CD8-positive, alpha-beta memory T cell (primary cell): ENCODE data around the gene GLIPR2. TPM values are rescaled to one million over a fixed set of nuclear protein-coding genes. Genes with fewer than 3 reads are reported as not detected.

Experiments
- CTCF ChIA-PET: fragments of 350-600 bp; sonication (Branson Sonifier 250); formaldehyde crosslinking; loops from one replicate; lab custom pipeline; 2021; ENCODE audit warnings: antibody characterized with exemption; lab: Charles Lee
- POLR2A ChIA-PET: fragments of 350-600 bp; sonication (Branson Sonifier 250); formaldehyde crosslinking; loops from one replicate; lab custom pipeline; 2021; ENCODE audit warnings: antibody characterized with exemption; lab: Charles Lee
- DNase-seq, 5 donors: peaks; one replicate each; pipeline versions ENCODE4 v3.0.0 to v3.0.0-alpha.2; 2020 to 2022; ENCODE audit warnings: mixed read lengths in 1 of 5
- H3K27ac ChIP-seq: one replicate; pipeline ENCODE4 v1.7.0; 2013; ENCODE audit warnings: low read depth, mild to moderate bottlenecking, low read length, moderate library complexity
- H3K27me3 ChIP-seq: 2 replicates; pipeline ENCODE4 v1.7.0; 2013; ENCODE audit warnings: low read length, mild to moderate bottlenecking; ENCODE audit not compliant: insufficient read depth, poor library complexity, severe bottlenecking
- H3K36me3 ChIP-seq: 2 replicates; pipeline ENCODE4 v1.7.0; 2013; ENCODE audit warnings: mild to moderate bottlenecking, low read length, moderate library complexity; ENCODE audit not compliant: insufficient read depth
- H3K4me1 ChIP-seq: 2 replicates; pipeline ENCODE4 v1.7.0; 2013; ENCODE audit warnings: mild to moderate bottlenecking, low read length, moderate library complexity; ENCODE audit not compliant: insufficient read depth
- H3K4me3 ChIP-seq: 2 replicates; pipeline ENCODE4 v1.7.0; 2013; ENCODE audit warnings: mild to moderate bottlenecking, low read length
- H3K9me3 ChIP-seq: 2 replicates; pipeline ENCODE4 v1.7.0; 2013; ENCODE audit warnings: mild to moderate bottlenecking, low read length
- H3K27ac Mint-ChIP-seq, 8 donors: one replicate each; pipeline ENCODE4 v1.8.0; 2020 to 2021; ENCODE audit warnings: mixed read lengths in 8 of 8, mild to moderate bottlenecking in 6 of 8, inconsistent platforms in 3 of 8, moderate library complexity in 3 of 8
- H3K27me3 Mint-ChIP-seq, 2 donors: one replicate each; pipeline ENCODE4 v1.8.0; 2020 to 2021; ENCODE audit warnings: mixed read lengths in 2 of 2, mild to moderate bottlenecking in 1 of 2, moderate library complexity in 1 of 2
- H3K36me3 Mint-ChIP-seq, 3 donors: one replicate each; pipeline ENCODE4 v1.8.0; 2020 to 2021; ENCODE audit warnings: mixed read lengths in 3 of 3, inconsistent platforms in 1 of 3, mild to moderate bottlenecking in 1 of 3
- H3K4me1 Mint-ChIP-seq, 3 donors: one replicate each; pipeline ENCODE4 v1.8.0; 2020 to 2021; ENCODE audit warnings: mixed read lengths in 3 of 3, inconsistent platforms in 1 of 3, mild to moderate bottlenecking in 1 of 3
- H3K4me3 Mint-ChIP-seq, 7 donors: one replicate each; pipeline ENCODE4 v1.8.0; 2020 to 2021; ENCODE audit warnings: mixed read lengths in 7 of 7, mild to moderate bottlenecking in 6 of 7, moderate library complexity in 4 of 7, inconsistent platforms in 2 of 7
- H3K9me3 Mint-ChIP-seq, 5 donors: one replicate each; pipeline ENCODE4 v1.8.0; 2020 to 2022; ENCODE audit warnings: mixed read lengths in 5 of 5, mild to moderate bottlenecking in 3 of 5, moderate library complexity in 2 of 5, inconsistent platforms in 1 of 5
- polyA plus RNA-seq: library from polyadenylated mRNA; unstranded; fragments of 300-500 nt; fragmentation: Illumina TruSeq; gene quantifications from one replicate; pipeline ENCODE4 v1.2.3, GENCODE V29; 2021
- total RNA-seq, 2 experiments: library from RNA; stranded (reverse); gene quantifications; one replicate each; pipeline ENCODE4 v1.2.3, GENCODE V29; 2021

The GLIPR2 gene
- total and polyA plus RNA-seq, 3 experiments from 2014 or later = 17.1 to 139 (median 17.5) TPM

- CTCF ChIA-PET = interaction anchor here (1.3 kb wide), 1 partner anchor 23 kb away, joined by 5 read pairs; the partner anchor contains the start of gene CLTA
- Mint-ChIP-seq H3K36me3 (peaks cover 0 to 92% (median 15%) of the 10 kb centered on the region in 3 donors), H3K27ac (peak overlapping the region in 7 of 8 donors; percentile 11 to 92 (median 57)), H3K9me3 (no peaks in the 10 kb centered on the region), H3K4me3 (no peak overlapping the region), H3K27me3 (no peaks in the 10 kb centered on the region), H3K4me1 (peaks cover 40 to 70% (median 69%) of the 10 kb centered on the region in 3 donors)
- no peaks in the 10 kb centered on the region for H3K9me3 ChIP-seq
- DNase-seq = no peak
- no peak overlapping the region for H3K4me3 ChIP-seq
- no peaks in the 10 kb centered on the region for H3K27me3 ChIP-seq
- POLR2A ChIA-PET = no interaction called here
- H3K27ac ChIP-seq = no peak overlapping the region
- peaks cover 32% of the 10 kb centered on the region for H3K4me1 ChIP-seq
- peaks cover 35% of the 10 kb centered on the region for H3K36me3 ChIP-seq
These were observed 76.9 kb downstream of the GLIPR2 start for GRCh38 chr9:36213387-36213786.

Other genes starting within 250 kb of the GLIPR2 start
- gene HRCT1, start 230.5 kb upstream of the GLIPR2 start, total RNA-seq = not detected
- not detected for gene HRCT1, start 230.5 kb upstream of the GLIPR2 start, polyA plus RNA-seq
- not detected for gene SPAAR, start 227.2 kb upstream of the GLIPR2 start, total RNA-seq
- not detected for gene SPAAR, start 227.2 kb upstream of the GLIPR2 start, polyA plus RNA-seq
- gene OR2S2, start 178.6 kb upstream of the GLIPR2 start, total RNA-seq = not detected
- gene OR2S2, start 178.6 kb upstream of the GLIPR2 start, polyA plus RNA-seq = not detected
- 1 to 10 TPM; 3.7 to 4.3 TPM for gene RECK, start 99.8 kb upstream of the GLIPR2 start, total RNA-seq
- gene RECK, start 99.8 kb upstream of the GLIPR2 start, polyA plus RNA-seq = 15.0 TPM
- not detected for gene CCIN, start 32.7 kb downstream of the GLIPR2 start, total RNA-seq
- 0.14 TPM for gene CCIN, start 32.7 kb downstream of the GLIPR2 start, polyA plus RNA-seq
- gene CLTA, start 54.2 kb downstream of the GLIPR2 start, total RNA-seq = 100 to 1,000 TPM; 185 to 186 TPM
- 77.6 TPM for gene CLTA, start 54.2 kb downstream of the GLIPR2 start, polyA plus RNA-seq
- gene GNE, start 121.7 kb downstream of the GLIPR2 start, total RNA-seq = 10 to 100 TPM; 11.6 to 12.7 TPM
- gene GNE, start 121.7 kb downstream of the GLIPR2 start, polyA plus RNA-seq = 5.8 TPM